ENCODE data around the gene LRRC8D.
A peak's percentile ranks its signal among the peaks of the same experiment; 100 is the strongest.

Gene LRRC8D

GRCh38 chr1:89897347-89898133 lies 76.7 kb downstream of the LRRC8D start:
- DNase-seq = no peak

GRCh38 chr1:89898150-89898549 lies 77.3 kb downstream of the LRRC8D start:
- no peak for DNase-seq

- DNase-seq = no peak
Observed at GRCh38 chr1:89898695-89899470, 78.1 kb downstream of the LRRC8D start.

GRCh38 chr1:89900323-89900722 lies 79.5 kb downstream of the LRRC8D start:
- no peak for DNase-seq

- no peak for DNase-seq
Observed at GRCh38 chr1:89900791-89901708, 80.2 kb downstream of the LRRC8D start.

GRCh38 chr1:89901957-89902669 lies 81.3 kb downstream of the LRRC8D start:
- no peak for DNase-seq

- no peak for DNase-seq
Observed at GRCh38 chr1:89903550-89903949, 82.7 kb downstream of the LRRC8D start.

- DNase-seq = peak in 1 of 2 donors; percentile 16
Observed at GRCh38 chr1:89904219-89904980, 83.6 kb downstream of the LRRC8D start.

GRCh38 chr1:89905395-89906058 lies 84.7 kb downstream of the LRRC8D start:
- no peak for DNase-seq

GRCh38 chr1:89906088-89906487 lies 85.3 kb downstream of the LRRC8D start:
- DNase-seq = no peak

- peak; percentile 72 to 91 for DNase-seq
Observed at GRCh38 chr1:89907727-89908212, 86.9 kb downstream of the LRRC8D start.

- peak in 1 of 2 donors; percentile 3 for DNase-seq
Observed at GRCh38 chr1:89908273-89908671, 87.4 kb downstream of the LRRC8D start.

- DNase-seq = peak; percentile 80 to 96
Observed at GRCh38 chr1:89908672-89909436, 88.0 kb downstream of the LRRC8D start.

- DNase-seq = no peak
Observed at GRCh38 chr1:89910268-89910667, 89.4 kb downstream of the LRRC8D start.

GRCh38 chr1:89910780-89911179 lies 89.9 kb downstream of the LRRC8D start:
- DNase-seq = no peak

- DNase-seq = no peak
Observed at GRCh38 chr1:89911191-89911991, 90.6 kb downstream of the LRRC8D start.

GRCh38 chr1:89912073-89912472 lies 91.2 kb downstream of the LRRC8D start:
- DNase-seq = no peak

- no peak for DNase-seq
Observed at GRCh38 chr1:89913353-89914095, 92.7 kb downstream of the LRRC8D start.
